DND-41 (cell line): ENCODE measurements around the gene FNDC3B.

Source experiments
- CTCF ChIP-seq: IDR thresholded peaks from 2 replicates; pipeline ENCODE4 v1.5.1; 2012; ENCODE audit warnings: borderline replicate concordance, low read length, moderate library complexity, mild to moderate bottlenecking; ENCODE audit not compliant: poor library complexity, severe bottlenecking; ENCODE audit errors: extremely low read depth
- EZH2 ChIP-seq: IDR thresholded peaks from 3 replicates; pipeline ENCODE4 v1.6.1; 2012; ENCODE audit warnings: borderline replicate concordance, low read depth, mild to moderate bottlenecking, moderate library complexity, low read length, inconsistent platforms; ENCODE audit not compliant: severe bottlenecking

- TF ChIP-seq CTCF (no peak), EZH2 (no peak)
Measured at GRCh38 chr3:172072543-172072942, 33.2 kb downstream of the FNDC3B start.
